Chondrocyte (in vitro differentiated cells): ENCODE measurements around the gene DNAH3. TPM values are rescaled to one million over a fixed set of nuclear protein-coding genes. Genes with fewer than 3 reads are reported as not detected.
"Not testable (repeated sequence)": the region's sequence is repeated elsewhere in the genome, so short reads cannot be mapped to it uniquely, and the experiment has no call there.

Experiments
- DNase-seq: peaks from one replicate; pipeline ENCODE4 v3.0.0; 2021; ENCODE audit warnings: mixed read lengths, low spot score
- H3K27ac Mint-ChIP-seq: one replicate; pipeline ENCODE4 v1.8.0; 2021; ENCODE audit warnings: mild to moderate bottlenecking, moderate library complexity, mixed read lengths; ENCODE audit not compliant: unreplicated experiment
- H3K27me3 Mint-ChIP-seq: 2 replicates; pipeline ENCODE4 v1.8.0; 2021; ENCODE audit warnings: low read depth, mixed read lengths
- H3K36me3 Mint-ChIP-seq: 2 replicates; pipeline ENCODE4 v1.8.0; 2021; ENCODE audit warnings: low read depth, mixed read lengths
- H3K4me1 Mint-ChIP-seq: 2 replicates; pipeline ENCODE4 v1.8.0; 2021; ENCODE audit warnings: low read depth, mild to moderate bottlenecking, mixed read lengths
- H3K4me3 Mint-ChIP-seq: one replicate; pipeline ENCODE4 v1.8.0; 2021; ENCODE audit warnings: mild to moderate bottlenecking, moderate library complexity, mixed read lengths; ENCODE audit not compliant: unreplicated experiment
- H3K9me3 Mint-ChIP-seq: 2 replicates; pipeline ENCODE4 v1.8.0; 2021; ENCODE audit warnings: low read depth, mixed read lengths
- CTCF ChIP-seq: fragments of 200-600 bp; sonication (generic); IDR thresholded peaks from 2 replicates; pipeline ENCODE4 v1.5.0; 2021; ENCODE audit warnings: antibody characterized with exemption, mild to moderate bottlenecking, moderate library complexity
- long read RNA-seq: library from polyadenylated mRNA; stranded (forward); transcript quantifications from one replicate; pipeline ENCODE4 v2.0.0, GENCODE V29; 2021
- total RNA-seq: library from RNA; stranded (reverse); gene quantifications from 3 replicates; pipeline ENCODE4 v1.2.1, GENCODE V29; 2021

The DNAH3 gene
- not detected in 3 replicates for total RNA-seq
- long read RNA-seq = 0 reads

GRCh38 chr16:21150375-21151001 is at the start of gene DNAH3:
DNAH3 (minus strand) TSS chr16:21150846; CDS start chr16:21150319, 527 bp downstream.
- H3K27ac Mint-ChIP-seq = no peak within 1 kb of the TSS
- no peaks in the 10 kb centered on the region for H3K9me3 Mint-ChIP-seq
- H3K27me3 Mint-ChIP-seq = peaks cover 12% of the 10 kb centered on the region
- H3K4me3 Mint-ChIP-seq = no peak within 1 kb of the TSS
- no peak for DNase-seq
- peaks cover 4% of the 10 kb centered on the region for H3K4me1 Mint-ChIP-seq
- TF ChIP-seq CTCF = no peak
- no peaks in the 10 kb centered on the region for H3K36me3 Mint-ChIP-seq

GRCh38 chr16:21199607-21200218 is 49.1 kb upstream of the DNAH3 start:
- no peak for DNase-seq
- Mint-ChIP-seq H3K27me3 (peaks cover 55% of the 10 kb centered on the region), H3K36me3 (no peaks in the 10 kb centered on the region), H3K27ac (no peak overlapping the region), H3K9me3 (no peaks in the 10 kb centered on the region), H3K4me3 (no peak overlapping the region), H3K4me1 (no peaks in the 10 kb centered on the region)
- TF ChIP-seq CTCF = no peak

GRCh38 chr16:21197621-21198020 is 47.0 kb upstream of the DNAH3 start:
- Mint-ChIP-seq H3K27ac (no peak overlapping the region), H3K4me3 (no peak overlapping the region), H3K27me3 (peaks cover 53% of the 10 kb centered on the region), H3K36me3 (no peaks in the 10 kb centered on the region), H3K9me3 (no peaks in the 10 kb centered on the region), H3K4me1 (no peaks in the 10 kb centered on the region)
- no peak for TF ChIP-seq CTCF
- no peak for DNase-seq

- Mint-ChIP-seq H3K36me3 (no peaks in the 10 kb centered on the region), H3K9me3 (no peaks in the 10 kb centered on the region), H3K4me1 (no peaks in the 10 kb centered on the region), H3K27me3 (peaks cover 51% of the 10 kb centered on the region), H3K4me3 (no peak overlapping the region), H3K27ac (no peak overlapping the region)
- no peak for DNase-seq
- TF ChIP-seq CTCF = no peak
These were observed 46.5 kb upstream of the DNAH3 start for GRCh38 chr16:21197112-21197511.

- not testable (repeated sequence) for H3K36me3 Mint-ChIP-seq, H3K4me1 Mint-ChIP-seq, DNase-seq, H3K27ac Mint-ChIP-seq, H3K4me3 Mint-ChIP-seq, H3K9me3 Mint-ChIP-seq
- peaks cover 36% of the 10 kb centered on the region for H3K27me3 Mint-ChIP-seq
These were observed 44.7 kb upstream of the DNAH3 start for GRCh38 chr16:21195330-21195729.

GRCh38 chr16:21194771-21195301 is 44.2 kb upstream of the DNAH3 start:
- DNase-seq = no peak
- no peak overlapping the region for H3K4me3 Mint-ChIP-seq
- H3K9me3 Mint-ChIP-seq = peaks cover 3% of the 10 kb centered on the region
- TF ChIP-seq CTCF = no peak
- H3K4me1 Mint-ChIP-seq = no peaks in the 10 kb centered on the region
- no peaks in the 10 kb centered on the region for H3K36me3 Mint-ChIP-seq
- H3K27me3 Mint-ChIP-seq = peaks cover 33% of the 10 kb centered on the region
- no peak overlapping the region for H3K27ac Mint-ChIP-seq
